ENCODE data around the gene ATXN10. TPM values are rescaled to one million over a fixed set of nuclear protein-coding genes. Genes with fewer than 3 reads are reported as not detected.

The ATXN10 gene
- total RNA-seq, 2 experiments from 2014 or later, result 114 to 121 TPM

- CTCF ChIA-PET, result no interaction called here
- Mint-ChIP-seq H3K27me3 (no peaks in the 10 kb centered on the region), H3K9me3 (peaks cover 25% of the 10 kb centered on the region), H3K4me1 (ENCODE audit: low read depth) (no peaks in the 10 kb centered on the region), H3K36me3 (ENCODE audit: low read depth) (peaks cover 69% of the 10 kb centered on the region), H3K27ac (no peak overlapping the region), H3K4me3 (no peak overlapping the region)
- DNase-seq (no peak), ATAC-seq (no peak)
- POLR2A ChIA-PET, result no interaction called here
- intact Hi-C loops (cut with micrococcal nuclease), result no loop called here
- no peak for TF ChIP-seq CTCF (IDR thresholded peaks at IDR 0.05)
Observed at GRCh38 chr22:45848904-45849303, 177.3 kb downstream of the ATXN10 start.

- no peak overlapping the region for H3K4me3 Mint-ChIP-seq
- no peak for TF ChIP-seq CTCF (IDR thresholded peaks at IDR 0.05)
- peaks cover 59% of the 10 kb centered on the region for H3K36me3 Mint-ChIP-seq (ENCODE audit: low read depth)
- H3K27me3 Mint-ChIP-seq, result no peaks in the 10 kb centered on the region
- no peak for ATAC-seq
- intact Hi-C loops (cut with micrococcal nuclease), result no loop called here
- ChIA-PET POLR2A (interaction anchor here (1.3 kb wide), 1 partner anchor 25 kb away, joined by 3 read pairs; no protein-coding TSS in a partner anchor), CTCF (interaction anchor here (0.8 to 1.4 kb wide), 3 partner anchors 10 to 276 kb away, joined by 3 to 6 read pairs (median 3); no protein-coding TSS in a partner anchor)
- no peaks in the 10 kb centered on the region for H3K4me1 Mint-ChIP-seq (ENCODE audit: low read depth)
- peaks cover 25% of the 10 kb centered on the region for H3K9me3 Mint-ChIP-seq
- no peak for DNase-seq
- H3K27ac Mint-ChIP-seq, result no peak overlapping the region
Observed at GRCh38 chr22:45852826-45853225, 181.2 kb downstream of the ATXN10 start.

- no peak overlapping the region for H3K27ac Mint-ChIP-seq
- ATAC-seq (no peak), DNase-seq (no peak)
- no peak for TF ChIP-seq CTCF (IDR thresholded peaks at IDR 0.05)
- no peak overlapping the region for H3K4me3 Mint-ChIP-seq
- ChIA-PET POLR2A (interaction anchor here (1.0 kb wide), 1 partner anchor 13 kb away, joined by 3 read pairs; no protein-coding TSS in a partner anchor), CTCF (no interaction called here)
- intact Hi-C loops (cut with micrococcal nuclease), result no loop called here
- no peaks in the 10 kb centered on the region for H3K4me1 Mint-ChIP-seq (ENCODE audit: low read depth)
- H3K27me3 Mint-ChIP-seq, result no peaks in the 10 kb centered on the region
- peaks cover 20% of the 10 kb centered on the region for H3K9me3 Mint-ChIP-seq
- peaks cover 37% of the 10 kb centered on the region for H3K36me3 Mint-ChIP-seq (ENCODE audit: low read depth)
Observed at GRCh38 chr22:45855961-45856360, 184.3 kb downstream of the ATXN10 start.

GRCh38 chr22:45857519-45857918, 185.9 kb downstream of the ATXN10 start:
- Mint-ChIP-seq H3K36me3 (ENCODE audit: low read depth) (peaks cover 21% of the 10 kb centered on the region), H3K9me3 (peaks cover 8% of the 10 kb centered on the region), H3K4me3 (no peak overlapping the region), H3K4me1 (ENCODE audit: low read depth) (no peaks in the 10 kb centered on the region), H3K27ac (no peak overlapping the region), H3K27me3 (no peaks in the 10 kb centered on the region)
- ChIA-PET POLR2A (no interaction called here), CTCF (interaction anchor here (1.1 kb wide), 1 partner anchor 279 kb away, joined by 3 read pairs; no protein-coding TSS in a partner anchor)
- DNase-seq, result no peak
- no peak for TF ChIP-seq CTCF (IDR thresholded peaks at IDR 0.05)
- intact Hi-C loops (cut with micrococcal nuclease), result no loop called here
- ATAC-seq, result no peak

- DNase-seq, result no peak
Observed at GRCh38 chr22:45859231-45860161, 187.9 kb downstream of the ATXN10 start.

More at GRCh38 chr22:45859231-45860161, 187.9 kb downstream of the ATXN10 start:
- intact Hi-C loops (cut with micrococcal nuclease), result no loop called here
- ATAC-seq, result no peak
- Mint-ChIP-seq H3K27me3 (peaks cover 10% of the 10 kb centered on the region), H3K4me1 (ENCODE audit: low read depth) (peaks cover 7% of the 10 kb centered on the region), H3K36me3 (ENCODE audit: low read depth) (peaks cover 15% of the 10 kb centered on the region), H3K4me3 (no peak overlapping the region), H3K27ac (no peak overlapping the region), H3K9me3 (peaks cover 3% of the 10 kb centered on the region)
- POLR2A ChIA-PET, result interaction anchor here (0.5 kb wide), 1 partner anchor 131 kb away, joined by 3 read pairs; no protein-coding TSS in a partner anchor
- no peak for TF ChIP-seq CTCF (IDR thresholded peaks at IDR 0.05)
- CTCF ChIA-PET, result no interaction called here

Data from activated CD8-positive, alpha-beta T cell treated with anti-CD3 and anti-CD28 coated beads for 36 hours (primary cell).